ENCODE results near the gene PTPN7.

- TF ChIP-seq CTCF (conservative IDR thresholded peaks at IDR 0.05; ENCODE audit: low read depth, low read length): no peak
- no peak for TF ChIP-seq EZH2 (IDR thresholded peaks at IDR 0.05; ENCODE audit: borderline replicate concordance, low read depth, low read length, poor library complexity, severe bottlenecking)
Measured at GRCh38 chr1:202124142-202124541, 36.3 kb downstream of the PTPN7 start.
